Mammary epithelial cell (primary cell): Measurements from ENCODE around the gene TREM1.

Experiments
- CTCF ChIP-seq, 2 donors: IDR thresholded peaks in 1 of 2; conservative IDR thresholded peaks in 1 of 2; 2 replicates each; pipeline ENCODE4 v1.5.1; 2011 to 2012; ENCODE audit warnings: inconsistent platforms in 2 of 2, low read length in 2 of 2, mild to moderate bottlenecking in 2 of 2, control low read depth in 1 of 2, low read depth in 1 of 2; ENCODE audit not compliant: insufficient read depth in 1 of 2; ENCODE audit errors: extremely low read depth in 1 of 2
- EZH2 ChIP-seq: IDR thresholded peaks from 2 replicates; pipeline ENCODE4 v1.6.1; 2012; ENCODE audit warnings: low read length, inconsistent platforms, borderline replicate concordance

GRCh38 chr6:41266541-41266940 lies 19.9 kb downstream of the TREM1 start:
- TF ChIP-seq CTCF (conservative IDR thresholded peaks at IDR 0.05 in 1 of 2, IDR thresholded peaks at IDR 0.05 in 1 of 2; ENCODE audit: extremely low read depth in 1 of 2, insufficient read depth in 1 of 2, low read depth in 1 of 2, low read length in 2 of 2) = no peak
- TF ChIP-seq EZH2 = no peak
